Loucy (cell line): ENCODE results near the gene CAMTA1.

Experiments
- H2AFZ ChIP-seq: fragments of 200-600 bp; sonication (generic); 2 replicates; pipeline ENCODE4 v1.6.0; 2016; ENCODE audit warnings: antibody characterized with exemption, mild to moderate bottlenecking, low read length, moderate library complexity
- H3F3A ChIP-seq: fragments of 200-600 bp; 2 replicates; pipeline ENCODE4 v1.6.0; 2016; ENCODE audit warnings: antibody characterized with exemption, low read depth, mild to moderate bottlenecking
- H3K27me3 ChIP-seq: fragments of 200-600 bp; sonication (generic); 2 replicates; pipeline ENCODE4 v1.6.1; 2014; ENCODE audit warnings: low read length, mild to moderate bottlenecking; ENCODE audit not compliant: insufficient read depth, poor library complexity, severe bottlenecking
- H3K36me3 ChIP-seq: fragments of 200-600 bp; sonication (generic); 2 replicates; pipeline ENCODE4 v1.6.1; 2016; ENCODE audit warnings: low read length; ENCODE audit not compliant: insufficient read depth
- H3K4me1 ChIP-seq: fragments of 200-600 bp; sonication (generic); 2 replicates; pipeline ENCODE4 v1.5.1; 2014; ENCODE audit warnings: low read length, mild to moderate bottlenecking; ENCODE audit not compliant: insufficient read depth, poor library complexity, severe bottlenecking
- H3K4me2 ChIP-seq: fragments of 200-600 bp; sonication (generic); 2 replicates; pipeline ENCODE4 v1.6.0; 2014; ENCODE audit warnings: antibody characterized with exemption, low read length, low read depth, mild to moderate bottlenecking; ENCODE audit not compliant: poor library complexity, severe bottlenecking
- H3K4me3 ChIP-seq: fragments of 200-600 bp; sonication (generic); 2 replicates; pipeline ENCODE4 v1.5.1; 2014; ENCODE audit warnings: low read length, mild to moderate bottlenecking, mixed read lengths; ENCODE audit not compliant: poor library complexity, severe bottlenecking
- H3K79me2 ChIP-seq: fragments of 200-600 bp; sonication (generic); 2 replicates; pipeline ENCODE4 v1.6.1; 2014; ENCODE audit warnings: low read length; ENCODE audit not compliant: insufficient read depth
- H3K9ac ChIP-seq: fragments of 200-600 bp; sonication (generic); 2 replicates; pipeline ENCODE4 v1.6.0; 2014; ENCODE audit warnings: mild to moderate bottlenecking, low read depth, low read length, moderate library complexity; ENCODE audit not compliant: poor library complexity, severe bottlenecking
- H3K9me2 ChIP-seq: fragments of 200-600 bp; sonication (generic); replicated peaks from 2 replicates; pipeline ENCODE4 v1.6.1; 2016; ENCODE audit warnings: low read depth, low read length, mixed read lengths
- H3K9me3 ChIP-seq: fragments of 200-600 bp; sonication (generic); 2 replicates; pipeline ENCODE4 v1.6.1; 2014; ENCODE audit warnings: mild to moderate bottlenecking, antibody characterized with exemption, low read length, low read depth; ENCODE audit not compliant: insufficient read depth
- H4K20me1 ChIP-seq: fragments of 200-600 bp; sonication (generic); 2 replicates; pipeline ENCODE4 v1.6.0; 2014; ENCODE audit warnings: antibody characterized with exemption, low read length, mild to moderate bottlenecking; ENCODE audit not compliant: insufficient read depth, poor library complexity, severe bottlenecking
- EZH2phosphoT487 ChIP-seq: fragments of 200-600 bp; IDR thresholded peaks from 2 replicates; pipeline ENCODE4 v1.6.1; 2018; ENCODE audit warnings: antibody characterized with exemption, mild to moderate bottlenecking, moderate library complexity, borderline replicate concordance
- TF ChIP-seq, protein P1 (sequence below): fragments of 200-600 bp; sonication (generic); conservative IDR thresholded peaks from 2 replicates; pipeline ENCODE4 v1.5.1; 2014; ENCODE audit warnings: mild to moderate bottlenecking, antibody characterized with exemption, low read length

The CAMTA1 gene

DNA sequence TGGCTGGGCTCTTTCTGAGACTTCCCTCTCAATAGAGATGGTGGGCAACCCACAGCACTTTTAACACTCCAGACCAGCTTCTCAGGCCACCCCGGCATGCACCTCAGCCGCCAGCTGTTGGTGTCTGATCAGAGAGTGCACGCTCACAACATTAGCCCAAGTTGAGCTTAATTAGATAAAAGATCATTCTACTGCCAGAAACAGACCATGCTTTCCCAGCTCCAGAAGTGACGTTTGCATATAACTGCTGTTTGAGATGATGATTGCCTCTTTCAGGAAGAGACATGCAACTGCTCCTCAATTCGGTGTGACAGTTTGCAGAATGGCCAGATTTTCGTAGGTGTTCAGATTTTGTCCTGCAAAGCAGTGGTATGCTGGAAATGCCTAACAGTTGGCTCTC, 700.6 kb downstream of the CAMTA1 start:
- Histone ChIP-seq H3F3A (no peaks in the 10 kb centered on the region), H3K36me3 (no peaks in the 10 kb centered on the region), H2AFZ (no peak overlapping the region), H3K79me2 (no peaks in the 10 kb centered on the region), H3K9me2 (no peaks in the 10 kb centered on the region), H3K4me1 (no peaks in the 10 kb centered on the region), H4K20me1 (no peaks in the 10 kb centered on the region), H3K4me2 (no peak overlapping the region), H3K27me3 (no peaks in the 10 kb centered on the region), H3K9me3 (peaks cover 4% of the 10 kb centered on the region; the same call in 1 of the 2 replicates), H3K4me3 (no peak overlapping the region), H3K9ac (no peak overlapping the region)
- no peak for TF ChIP-seq EZH2phosphoT487
- TF ChIP-seq, protein P1, sequence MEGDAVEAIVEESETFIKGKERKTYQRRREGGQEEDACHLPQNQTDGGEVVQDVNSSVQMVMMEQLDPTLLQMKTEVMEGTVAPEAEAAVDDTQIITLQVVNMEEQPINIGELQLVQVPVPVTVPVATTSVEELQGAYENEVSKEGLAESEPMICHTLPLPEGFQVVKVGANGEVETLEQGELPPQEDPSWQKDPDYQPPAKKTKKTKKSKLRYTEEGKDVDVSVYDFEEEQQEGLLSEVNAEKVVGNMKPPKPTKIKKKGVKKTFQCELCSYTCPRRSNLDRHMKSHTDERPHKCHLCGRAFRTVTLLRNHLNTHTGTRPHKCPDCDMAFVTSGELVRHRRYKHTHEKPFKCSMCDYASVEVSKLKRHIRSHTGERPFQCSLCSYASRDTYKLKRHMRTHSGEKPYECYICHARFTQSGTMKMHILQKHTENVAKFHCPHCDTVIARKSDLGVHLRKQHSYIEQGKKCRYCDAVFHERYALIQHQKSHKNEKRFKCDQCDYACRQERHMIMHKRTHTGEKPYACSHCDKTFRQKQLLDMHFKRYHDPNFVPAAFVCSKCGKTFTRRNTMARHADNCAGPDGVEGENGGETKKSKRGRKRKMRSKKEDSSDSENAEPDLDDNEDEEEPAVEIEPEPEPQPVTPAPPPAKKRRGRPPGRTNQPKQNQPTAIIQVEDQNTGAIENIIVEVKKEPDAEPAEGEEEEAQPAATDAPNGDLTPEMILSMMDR: no peak

DNA sequence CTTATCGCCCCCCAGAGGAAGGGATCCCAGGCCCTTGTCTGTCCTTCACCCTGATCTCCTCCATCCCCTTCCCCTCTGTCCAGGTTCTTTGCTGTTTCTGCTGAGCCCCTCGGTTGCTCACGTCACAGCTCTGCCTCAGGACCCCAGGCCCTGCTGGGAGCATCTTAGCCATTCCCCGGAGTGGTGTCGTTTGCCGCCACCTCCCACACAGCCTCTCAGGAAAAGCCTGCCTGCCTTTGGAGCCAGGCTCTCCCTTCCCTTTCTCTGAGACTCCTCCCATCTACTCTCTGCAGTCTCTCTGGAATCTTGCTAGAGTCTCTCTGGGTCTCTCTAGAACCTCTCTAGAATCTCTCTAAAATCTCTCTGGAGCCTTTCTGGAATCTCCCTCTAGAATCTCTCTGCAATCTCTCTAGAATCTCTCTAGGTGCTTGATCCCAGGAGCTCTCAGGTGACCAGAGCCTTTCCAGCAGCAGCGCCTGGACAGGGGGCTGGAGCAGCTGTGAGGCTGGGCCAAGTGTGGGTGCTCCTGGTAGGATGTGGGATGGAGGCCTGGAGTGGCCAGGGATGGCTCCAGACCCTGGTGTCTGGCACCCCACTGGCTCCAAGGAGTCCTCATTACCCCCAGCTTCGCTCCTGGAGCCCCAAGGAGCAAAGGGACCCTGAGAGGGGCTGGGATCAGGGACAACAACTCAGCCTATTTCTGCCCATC, 702.7 kb downstream of the CAMTA1 start:
- TF ChIP-seq, protein P1: no peak
- TF ChIP-seq EZH2phosphoT487: no peak
- Histone ChIP-seq H3K79me2 (no peaks in the 10 kb centered on the region), H3K27me3 (no peaks in the 10 kb centered on the region), H3K4me1 (no peaks in the 10 kb centered on the region), H3K36me3 (no peaks in the 10 kb centered on the region), H3K9me2 (no peaks in the 10 kb centered on the region), H3K4me2 (no peak overlapping the region), H3K4me3 (no peak overlapping the region), H2AFZ (no peak overlapping the region), H3K9ac (no peak overlapping the region), H3F3A (no peaks in the 10 kb centered on the region), H4K20me1 (no peaks in the 10 kb centered on the region), H3K9me3 (peaks cover 4% of the 10 kb centered on the region; the same call in 1 of the 2 replicates)

DNA sequence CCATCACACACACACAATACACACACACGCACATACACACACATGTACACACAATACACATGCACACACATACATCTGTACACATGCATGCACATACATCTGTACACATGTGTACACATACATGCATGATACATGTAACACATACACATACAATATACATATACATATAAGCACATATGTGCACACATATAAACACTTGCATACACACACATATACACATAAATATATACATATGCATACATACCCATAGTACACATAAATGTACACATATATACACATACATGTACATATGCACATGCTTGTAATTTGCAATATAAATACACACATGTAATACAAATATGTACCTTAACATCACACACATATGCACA, 703.2 kb downstream of the CAMTA1 start:
- Histone ChIP-seq H3K9me2 (no peaks in the 10 kb centered on the region), H3K27me3 (no peaks in the 10 kb centered on the region), H3K4me3 (no peak overlapping the region), H3K79me2 (no peaks in the 10 kb centered on the region), H3K4me2 (no peak overlapping the region), H3K36me3 (no peaks in the 10 kb centered on the region), H3K9me3 (peaks cover 4% of the 10 kb centered on the region; the same call in 1 of the 2 replicates), H3K4me1 (no peaks in the 10 kb centered on the region), H2AFZ (no peak overlapping the region), H3K9ac (no peak overlapping the region), H4K20me1 (no peaks in the 10 kb centered on the region), H3F3A (no peaks in the 10 kb centered on the region)
- TF ChIP-seq EZH2phosphoT487: no peak
- TF ChIP-seq, protein P1: no peak
